Activated CD8-positive, alpha-beta memory T cell treated with anti-CD3 and anti-CD28 coated beads for 4 hours (primary cell): ENCODE data around the gene CSGALNACT2.
"Not testable (repeated sequence)": the region's sequence is repeated elsewhere in the genome, so short reads cannot be mapped to it uniquely, and the experiment has no call there.

Experiments
- DNase-seq, 2 donors: peaks; one replicate each; pipeline ENCODE4 v3.0.0-alpha.2; 2020; ENCODE audit warnings: low read depth in 2 of 2

The CSGALNACT2 gene, protein sequence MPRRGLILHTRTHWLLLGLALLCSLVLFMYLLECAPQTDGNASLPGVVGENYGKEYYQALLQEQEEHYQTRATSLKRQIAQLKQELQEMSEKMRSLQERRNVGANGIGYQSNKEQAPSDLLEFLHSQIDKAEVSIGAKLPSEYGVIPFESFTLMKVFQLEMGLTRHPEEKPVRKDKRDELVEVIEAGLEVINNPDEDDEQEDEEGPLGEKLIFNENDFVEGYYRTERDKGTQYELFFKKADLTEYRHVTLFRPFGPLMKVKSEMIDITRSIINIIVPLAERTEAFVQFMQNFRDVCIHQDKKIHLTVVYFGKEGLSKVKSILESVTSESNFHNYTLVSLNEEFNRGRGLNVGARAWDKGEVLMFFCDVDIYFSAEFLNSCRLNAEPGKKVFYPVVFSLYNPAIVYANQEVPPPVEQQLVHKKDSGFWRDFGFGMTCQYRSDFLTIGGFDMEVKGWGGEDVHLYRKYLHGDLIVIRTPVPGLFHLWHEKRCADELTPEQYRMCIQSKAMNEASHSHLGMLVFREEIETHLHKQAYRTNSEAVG

GRCh38 chr10:43138021-43138756 is at the start of gene CSGALNACT2:
Gene CSGALNACT2, plus strand, starts transcription at chr10:43138445. Its CDS starts 16,705 bp downstream, at chr10:43155150.
- DNase-seq = peak; percentile 74 to 75

DNA sequence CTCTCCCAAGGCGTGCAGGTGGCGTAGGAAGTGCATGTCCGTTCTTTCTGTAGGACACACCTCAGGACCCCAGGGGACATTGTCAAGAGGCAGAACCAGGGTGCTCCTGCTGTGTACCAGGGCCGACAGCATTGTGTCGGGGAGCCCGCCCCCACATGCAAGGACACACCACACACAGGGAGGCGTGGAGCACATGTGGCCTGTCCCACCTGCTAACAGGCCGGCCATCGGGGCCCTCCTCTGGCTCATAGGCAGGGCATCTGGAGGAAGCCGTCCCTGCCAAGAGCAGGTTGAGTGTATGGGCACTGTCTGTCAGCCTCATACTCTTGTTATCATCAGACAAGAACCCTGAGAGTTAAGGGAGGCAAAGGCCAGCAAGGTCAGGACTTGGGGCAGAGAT is 48.7 kb upstream of the CSGALNACT2 start:
- DNase-seq = no peak

DNA sequence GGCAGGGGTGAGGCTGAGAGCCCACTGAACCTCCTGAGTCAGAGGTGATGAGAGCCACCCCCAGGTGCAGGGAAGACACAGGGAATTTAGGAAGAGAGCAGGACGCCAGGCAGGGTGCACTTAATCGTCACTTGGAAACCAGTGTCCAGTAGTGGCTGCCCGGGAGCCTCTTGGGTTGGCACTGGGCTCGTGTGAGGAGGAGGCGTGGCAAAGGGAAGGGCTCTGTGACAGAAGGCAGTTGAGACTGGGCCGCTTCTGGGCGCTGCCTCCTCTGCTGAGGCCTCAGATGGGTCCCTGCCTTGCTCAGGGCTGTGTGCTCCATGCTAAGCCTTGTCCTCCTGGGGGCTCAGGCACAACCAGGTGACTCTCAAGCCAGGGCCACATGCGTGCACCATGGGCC is 48.1 kb upstream of the CSGALNACT2 start:
- DNase-seq = no peak

GRCh38 chr10:43090664-43091063 is 47.6 kb upstream of the CSGALNACT2 start:
- DNase-seq = no peak

DNA sequence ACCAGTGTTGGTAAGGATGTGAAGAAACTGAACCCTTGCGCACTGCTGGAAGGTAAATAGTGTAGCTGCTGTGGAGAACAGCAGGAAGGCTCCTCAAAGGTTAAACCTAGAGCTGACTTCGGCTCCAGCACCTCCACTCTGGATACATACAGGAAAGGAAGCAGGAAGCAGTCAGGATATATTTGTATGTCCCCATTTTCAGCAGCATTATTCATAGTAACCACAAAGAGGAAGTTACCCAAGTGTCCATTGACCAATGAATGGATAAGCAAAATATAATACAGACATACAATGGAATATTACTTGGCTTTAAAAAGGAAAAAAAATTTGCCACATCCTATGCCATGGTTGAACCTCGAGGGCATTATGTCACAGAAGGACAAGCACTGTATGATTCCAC is 46.4 kb upstream of the CSGALNACT2 start:
- no peak for DNase-seq

DNA sequence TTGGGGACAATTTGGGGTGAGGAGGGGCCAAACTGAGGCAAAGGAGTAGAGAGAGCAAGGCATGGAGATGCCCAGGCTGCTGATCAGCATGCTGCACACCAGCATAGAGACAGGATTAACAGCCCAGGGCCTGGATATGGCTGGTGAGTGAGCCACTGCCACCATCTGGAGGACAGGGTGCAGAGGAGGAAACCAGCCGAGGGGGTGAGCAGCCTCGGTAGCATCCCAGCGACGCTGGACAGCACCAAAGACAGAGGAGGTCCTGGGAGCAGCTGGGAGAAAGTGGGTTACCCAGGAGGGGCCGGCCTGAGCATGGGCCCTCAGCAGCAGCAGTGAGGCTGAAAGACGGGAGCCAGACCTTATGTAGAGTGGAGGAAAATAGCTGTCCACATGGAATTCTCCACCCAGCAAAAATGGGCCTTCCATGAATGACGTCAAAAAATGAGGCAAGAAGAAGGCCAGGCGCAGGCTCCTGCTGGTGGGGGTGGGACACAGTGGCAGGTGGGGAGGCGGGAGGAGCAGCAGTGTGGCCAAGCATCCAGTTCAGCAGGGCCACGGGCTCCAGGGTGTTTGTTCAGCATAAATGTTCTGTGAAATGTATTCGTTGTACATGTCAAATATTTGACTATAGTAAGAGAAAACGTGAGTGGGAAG is 44.7 kb upstream of the CSGALNACT2 start:
- no peak for DNase-seq

DNA sequence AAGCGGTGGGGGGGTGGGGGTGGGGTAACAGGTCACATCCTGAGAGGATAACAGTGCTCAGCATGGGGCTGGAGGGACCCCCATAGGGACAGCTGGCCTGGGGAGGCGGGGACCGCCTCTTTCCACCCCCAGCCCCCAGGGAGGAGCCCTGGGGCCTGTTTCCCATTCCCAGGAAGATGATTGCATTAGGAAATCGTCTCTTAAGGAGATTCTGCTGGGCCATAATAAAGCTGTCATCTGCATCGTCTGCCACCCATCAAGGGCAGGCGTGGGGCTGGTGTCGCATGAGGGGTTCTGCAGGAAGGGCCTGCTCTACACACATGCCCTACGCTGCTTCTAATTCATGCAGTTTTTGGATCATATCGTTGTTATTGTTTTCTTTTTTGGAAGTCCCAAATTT is 44.2 kb upstream of the CSGALNACT2 start:
- no peak for DNase-seq

GRCh38 chr10:43099339-43099738 is 38.9 kb upstream of the CSGALNACT2 start:
- DNase-seq = not testable (repeated sequence)

GRCh38 chr10:43099928-43100327 is 38.3 kb upstream of the CSGALNACT2 start:
- DNase-seq = no peak

DNA sequence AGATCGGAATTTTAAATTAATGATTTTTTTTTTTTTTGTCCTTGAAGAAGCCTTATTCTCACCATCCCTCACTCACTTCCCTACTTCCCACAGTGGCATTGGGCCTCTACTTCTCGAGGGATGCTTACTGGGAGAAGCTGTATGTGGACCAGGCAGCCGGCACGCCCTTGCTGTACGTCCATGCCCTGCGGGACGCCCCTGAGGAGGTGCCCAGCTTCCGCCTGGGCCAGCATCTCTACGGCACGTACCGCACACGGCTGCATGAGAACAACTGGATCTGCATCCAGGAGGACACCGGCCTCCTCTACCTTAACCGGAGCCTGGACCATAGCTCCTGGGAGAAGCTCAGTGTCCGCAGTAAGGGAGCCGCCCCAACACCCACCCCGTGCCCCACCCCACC is 37.9 kb upstream of the CSGALNACT2 start:
- DNase-seq = no peak

- no peak for DNase-seq
These were observed 36.0 kb upstream of the CSGALNACT2 start for GRCh38 chr10:43102063-43102828.

GRCh38 chr10:43105102-43105955 is 32.9 kb upstream of the CSGALNACT2 start:
- DNase-seq = peak; percentile 53

GRCh38 chr10:43105956-43106229 is 32.4 kb upstream of the CSGALNACT2 start:
- DNase-seq = no peak

DNA sequence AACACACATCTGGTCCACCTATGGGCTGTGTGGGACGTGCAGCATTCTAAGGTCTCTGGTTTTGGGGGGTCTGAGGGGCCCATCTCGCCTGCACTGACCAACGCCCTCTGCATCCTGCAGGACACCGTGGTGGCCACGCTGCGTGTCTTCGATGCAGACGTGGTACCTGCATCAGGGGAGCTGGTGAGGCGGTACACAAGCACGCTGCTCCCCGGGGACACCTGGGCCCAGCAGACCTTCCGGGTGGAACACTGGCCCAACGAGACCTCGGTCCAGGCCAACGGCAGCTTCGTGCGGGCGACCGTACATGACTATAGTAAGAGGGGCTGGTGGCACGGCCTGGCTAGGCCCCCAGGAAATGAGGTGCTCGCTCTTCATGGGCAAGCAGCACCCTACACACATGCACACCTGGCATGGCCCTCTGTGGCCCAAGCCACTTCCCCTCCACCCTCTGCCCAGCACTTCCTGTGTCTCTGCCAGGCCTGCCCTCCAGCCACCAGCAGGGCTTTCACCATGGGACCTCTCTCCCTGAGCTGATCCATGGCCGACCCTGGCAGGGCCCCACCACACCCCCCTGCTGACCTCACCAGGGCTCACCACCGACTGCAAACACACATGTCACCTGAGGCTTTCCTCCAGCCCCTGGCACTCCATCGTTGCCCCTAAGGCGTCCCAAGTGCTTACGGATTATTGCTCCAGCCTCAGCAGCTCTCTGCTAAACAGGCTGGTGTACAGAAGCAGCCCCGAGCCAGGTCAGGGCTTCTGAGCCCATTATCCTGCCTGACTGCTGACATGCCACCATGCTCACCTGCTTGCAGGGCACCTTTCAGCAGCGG is 31.8 kb upstream of the CSGALNACT2 start:
- no peak for DNase-seq

- no peak for DNase-seq
These were observed 29.3 kb upstream of the CSGALNACT2 start for GRCh38 chr10:43108951-43109350.

DNA sequence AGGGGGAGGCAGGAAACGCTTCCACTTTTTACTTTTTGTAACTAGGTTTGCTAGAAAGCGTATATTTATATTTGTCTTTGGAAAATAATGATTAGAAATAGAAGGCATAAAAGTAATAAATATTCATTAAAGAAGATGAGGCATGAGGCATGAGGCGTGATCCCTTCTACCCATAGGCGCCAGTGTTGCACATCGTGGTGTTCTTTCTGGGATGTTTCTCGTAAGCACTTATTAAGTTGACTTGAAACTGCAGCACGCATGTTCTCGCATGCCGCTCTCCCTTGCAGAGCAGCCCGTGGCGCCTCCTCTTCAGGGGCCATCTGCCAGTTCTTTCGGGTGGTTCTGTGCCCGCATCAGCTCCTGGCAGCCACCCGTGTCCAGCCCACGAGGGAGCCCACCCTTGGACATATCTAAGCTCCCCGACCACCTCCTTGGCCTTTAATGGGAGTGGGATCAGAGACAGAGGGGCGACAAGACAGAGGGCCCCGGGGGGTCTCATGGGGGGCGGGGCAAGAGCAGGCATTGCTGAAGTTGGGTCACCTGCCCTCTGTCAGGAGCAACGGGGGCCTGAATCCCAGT is 28.5 kb upstream of the CSGALNACT2 start:
- DNase-seq = no peak

DNA sequence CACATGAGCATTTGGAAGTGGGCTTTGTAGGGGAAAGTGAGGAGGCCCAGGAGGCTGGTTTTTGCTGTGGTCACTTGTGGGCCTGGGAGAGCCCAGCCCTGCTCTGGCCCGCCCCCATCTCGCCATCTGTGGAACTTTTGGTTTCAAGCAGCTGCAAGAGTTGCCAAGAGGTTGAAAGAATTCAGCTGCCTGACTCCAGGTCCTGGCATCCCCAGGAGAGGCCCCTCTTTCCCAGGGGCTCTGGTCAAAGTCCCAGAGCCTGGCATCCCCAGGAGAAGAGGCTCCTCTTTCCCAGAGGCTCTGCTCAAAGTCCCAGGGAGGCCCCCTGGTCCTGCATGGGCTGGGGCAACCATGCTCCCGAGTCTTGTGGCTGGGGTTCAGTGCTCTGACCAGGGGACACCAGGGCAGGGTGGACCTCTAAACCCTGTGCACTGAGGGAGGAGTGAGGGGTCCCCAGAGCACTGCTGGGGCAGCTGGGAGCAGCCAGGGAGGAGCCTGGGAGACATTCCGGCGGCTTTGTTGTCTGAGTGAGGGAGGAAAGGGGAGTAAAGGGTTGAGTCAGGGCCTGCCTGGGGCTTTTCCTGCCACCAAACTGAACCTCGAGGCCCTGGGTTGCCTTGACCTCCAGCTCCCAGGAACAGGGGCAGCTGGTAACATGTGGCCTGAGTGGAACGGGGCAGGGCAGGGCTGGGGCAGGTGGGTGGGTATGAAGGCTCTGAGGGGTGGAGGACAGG is 27.7 kb upstream of the CSGALNACT2 start:
- DNase-seq = no peak

GRCh38 chr10:43111101-43111500 is 27.1 kb upstream of the CSGALNACT2 start:
- no peak for DNase-seq
